HG03175 (cell line): ENCODE data around the gene KSR1.

ENCODE experiments used
- ATAC-seq: cut with Tn5 transposase; IDR thresholded peaks from one replicate; pipeline ENCODE4 v1.9.1; 2021; ENCODE audit warnings: mild to moderate bottlenecking, moderate library complexity; ENCODE audit not compliant: unreplicated experiment

KSR1 gene

GRCh38 chr17:27581016-27581415 lies 124.8 kb downstream of the KSR1 start:
- no peak for ATAC-seq

- ATAC-seq: no peak
These were observed 126.4 kb downstream of the KSR1 start for GRCh38 chr17:27582696-27583095.

GRCh38 chr17:27585153-27585681 lies 129.0 kb downstream of the KSR1 start:
- ATAC-seq: no peak

- no peak for ATAC-seq
These were observed 129.5 kb downstream of the KSR1 start for GRCh38 chr17:27585792-27586191.

- no peak for ATAC-seq
These were observed 130.0 kb downstream of the KSR1 start for GRCh38 chr17:27586203-27586721.

GRCh38 chr17:27588354-27588753 lies 132.1 kb downstream of the KSR1 start:
- no peak for ATAC-seq

GRCh38 chr17:27590864-27591263 lies 134.6 kb downstream of the KSR1 start:
- ATAC-seq: no peak

GRCh38 chr17:27591986-27592385 lies 135.7 kb downstream of the KSR1 start:
- ATAC-seq: no peak

- ATAC-seq: no peak
These were observed 137.1 kb downstream of the KSR1 start for GRCh38 chr17:27593232-27593856.

- no peak for ATAC-seq
These were observed 137.6 kb downstream of the KSR1 start for GRCh38 chr17:27593857-27594255.

GRCh38 chr17:27595208-27595607 lies 139.0 kb downstream of the KSR1 start:
- no peak for ATAC-seq

- ATAC-seq: no peak
These were observed 139.8 kb downstream of the KSR1 start for GRCh38 chr17:27596096-27596495.

- ATAC-seq: no peak
These were observed 140.4 kb downstream of the KSR1 start for GRCh38 chr17:27596566-27597187.

GRCh38 chr17:27597188-27597580 lies 140.9 kb downstream of the KSR1 start:
- ATAC-seq: no peak

GRCh38 chr17:27597783-27598320 lies 141.6 kb downstream of the KSR1 start:
- no peak for ATAC-seq

GRCh38 chr17:27598337-27599050 lies 142.2 kb downstream of the KSR1 start:
- ATAC-seq: no peak

- no peak for ATAC-seq
These were observed 144.2 kb downstream of the KSR1 start for GRCh38 chr17:27600471-27600870.

GRCh38 chr17:27601069-27601974 lies 145.1 kb downstream of the KSR1 start:
- no peak for ATAC-seq

- ATAC-seq: no peak
These were observed 145.7 kb downstream of the KSR1 start for GRCh38 chr17:27601975-27602302.

- no peak for ATAC-seq
These were observed 146.6 kb downstream of the KSR1 start for GRCh38 chr17:27602721-27603420.
